Mesendoderm (in vitro differentiated cells): ENCODE data around the gene RBAK. TPM values are rescaled to one million over a fixed set of nuclear protein-coding genes. Genes with fewer than 3 reads are reported as not detected.

Source experiments
- DNase-seq: peaks from one replicate; pipeline ENCODE4 v3.0.0; 2013
- H2AK5ac ChIP-seq: 2 replicates; pipeline ENCODE4 v1.6.1; 2013; ENCODE audit warnings: low read length, inconsistent platforms
- H2BK120ac ChIP-seq: 2 replicates; pipeline ENCODE4 v1.6.1; 2013; ENCODE audit warnings: low read depth, mild to moderate bottlenecking, low read length, moderate library complexity, mixed read lengths
- H2BK15ac ChIP-seq: replicated peaks from 2 replicates; pipeline ENCODE4 v1.6.1; 2013; ENCODE audit warnings: low read depth, mild to moderate bottlenecking, moderate library complexity
- H2BK5ac ChIP-seq: 2 replicates; pipeline ENCODE4 v1.6.1; 2013; ENCODE audit warnings: low read length, inconsistent platforms
- H3K18ac ChIP-seq: 2 replicates; pipeline ENCODE4 v1.6.1; 2013; ENCODE audit warnings: mild to moderate bottlenecking, low read length, mixed read lengths
- H3K23ac ChIP-seq: one replicate; pipeline ENCODE4 v1.6.1; 2013; ENCODE audit warnings: low read length
- H3K27ac ChIP-seq: 2 replicates; pipeline ENCODE4 v1.5.1; 2013; ENCODE audit warnings: low read depth, mild to moderate bottlenecking, inconsistent platforms, low read length, moderate library complexity
- H3K27me3 ChIP-seq: 2 replicates; pipeline ENCODE4 v1.6.1; 2013; ENCODE audit warnings: low read length, control low read depth, mild to moderate bottlenecking, inconsistent platforms; ENCODE audit not compliant: insufficient read depth, poor library complexity
- H3K36me3 ChIP-seq: 2 replicates; pipeline ENCODE4 v1.6.1; 2013; ENCODE audit warnings: low read length, inconsistent platforms; ENCODE audit not compliant: control insufficient read depth, insufficient read depth
- H3K4ac ChIP-seq: one replicate; pipeline ENCODE4 v1.6.1; 2013; ENCODE audit warnings: low read depth, mild to moderate bottlenecking, low read length, moderate library complexity
- H3K4me1 ChIP-seq: 2 replicates; pipeline ENCODE4 v1.6.1; 2013; ENCODE audit warnings: low read depth, low read length, inconsistent platforms; ENCODE audit not compliant: control insufficient read depth
- H3K4me2 ChIP-seq: 2 replicates; pipeline ENCODE4 v1.6.1; 2013; ENCODE audit warnings: low read length
- H3K4me3 ChIP-seq: 2 replicates; pipeline ENCODE4 v1.5.1; 2013; ENCODE audit warnings: mild to moderate bottlenecking, low read length
- H3K56ac ChIP-seq: one replicate; pipeline ENCODE4 v1.6.1; 2013; ENCODE audit warnings: low read length
- H3K79me1 ChIP-seq: 2 replicates; pipeline ENCODE4 v1.6.1; 2013; ENCODE audit warnings: low read length, inconsistent platforms
- H3K79me2 ChIP-seq: 2 replicates; pipeline ENCODE4 v1.6.1; 2013; ENCODE audit warnings: mild to moderate bottlenecking, low read length; ENCODE audit not compliant: control insufficient read depth, insufficient read depth
- H3K9ac ChIP-seq: 2 replicates; pipeline ENCODE4 v1.6.1; 2013; ENCODE audit warnings: low read length, inconsistent platforms
- H4K5ac ChIP-seq: one replicate; pipeline ENCODE4 v1.6.1; 2013; ENCODE audit warnings: low read length
- H4K8ac ChIP-seq: one replicate; pipeline ENCODE4 v1.6.1; 2013; ENCODE audit warnings: low read depth, mild to moderate bottlenecking, control low read depth, low read length, moderate library complexity
- WGBS: extraction: QIAGEN DNeasy Blood & Tissue Kit; methylation state at CpG from one replicate; pipeline ENCODE4 v1.1.7; 2013; ENCODE audit warnings: low lambda C conversion rate, missing lambda C conversion rate; ENCODE audit not compliant: insufficient coverage; ENCODE audit errors: extremely low coverage; 5-methylcytosine and 5-hydroxymethylcytosine counted together
- small RNA-seq: library from polyadenylated mRNA; stranded (forward); fragments of <200 nt; extraction: miRNeasy Mini kit (QIAGEN cat#:217004); gene quantifications from one replicate; pipeline ENCODE3, GENCODE V24; 2013; ENCODE audit not compliant: insufficient read depth

RBAK gene

GRCh38 chr7:5117095-5117970 is 71.7 kb downstream of the RBAK start:
- Histone ChIP-seq H3K27ac (no peak overlapping the region), H3K56ac (no peak overlapping the region)

More at GRCh38 chr7:5117095-5117970, 71.7 kb downstream of the RBAK start:
- H3K79me2 ChIP-seq, result no peaks in the 10 kb centered on the region
- no peak overlapping the region for H2BK5ac ChIP-seq
- H3K4me3 ChIP-seq, result no peak overlapping the region
- no peak for DNase-seq
- no peak overlapping the region for H2BK15ac ChIP-seq
- no peak overlapping the region for H3K23ac ChIP-seq
- H3K79me1 ChIP-seq, result no peaks in the 10 kb centered on the region
- H4K8ac ChIP-seq, result no peak overlapping the region
- H3K36me3 ChIP-seq, result no peaks in the 10 kb centered on the region
- WGBS, result no CpG with 5 or more reads among the region's 56 CpGs
- no peak overlapping the region for H4K5ac ChIP-seq
- no peak overlapping the region for H3K9ac ChIP-seq
- no peak overlapping the region for H3K18ac ChIP-seq
- no peak overlapping the region for H2BK120ac ChIP-seq
- H3K27me3 ChIP-seq, result no peaks in the 10 kb centered on the region
- H2AK5ac ChIP-seq, result no peak overlapping the region
- no peak overlapping the region for H3K4ac ChIP-seq
- H3K4me2 ChIP-seq, result no peak overlapping the region
- no peaks in the 10 kb centered on the region for H3K4me1 ChIP-seq

Small RNA genes lying within 50 kb of the gene (small RNA-seq; reads per million reads assigned to genes)
- gene AC092032.1, result not detected
